ENCODE results near the gene RACK1.
"Not testable (repeated sequence)": the region's sequence is repeated elsewhere in the genome, so short reads cannot be mapped to it uniquely, and the experiment has no call there.

RACK1 gene

DNA sequence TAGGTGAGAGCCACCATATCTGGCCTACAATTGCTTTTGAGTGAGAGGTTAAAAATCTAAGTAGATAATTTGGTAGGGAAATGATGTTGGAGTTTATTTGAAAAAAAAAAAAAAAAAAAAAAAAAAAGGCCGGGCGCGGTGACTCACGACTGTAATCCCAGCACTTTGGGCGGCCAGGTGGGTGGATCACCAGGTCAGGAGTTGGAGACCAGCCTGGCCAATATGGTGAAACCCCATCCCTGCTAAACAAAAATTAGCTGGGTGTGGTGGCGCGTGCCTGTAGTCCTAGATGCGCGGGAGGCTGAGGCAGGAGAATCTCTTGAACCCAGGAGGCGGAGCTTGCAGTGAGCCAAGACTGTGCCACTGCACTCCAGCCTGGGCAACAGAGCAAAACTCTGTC is 29.5 kb downstream of the RACK1 start:
- DNase-seq (ENCODE audit: low spot score): not testable (repeated sequence)

DNA sequence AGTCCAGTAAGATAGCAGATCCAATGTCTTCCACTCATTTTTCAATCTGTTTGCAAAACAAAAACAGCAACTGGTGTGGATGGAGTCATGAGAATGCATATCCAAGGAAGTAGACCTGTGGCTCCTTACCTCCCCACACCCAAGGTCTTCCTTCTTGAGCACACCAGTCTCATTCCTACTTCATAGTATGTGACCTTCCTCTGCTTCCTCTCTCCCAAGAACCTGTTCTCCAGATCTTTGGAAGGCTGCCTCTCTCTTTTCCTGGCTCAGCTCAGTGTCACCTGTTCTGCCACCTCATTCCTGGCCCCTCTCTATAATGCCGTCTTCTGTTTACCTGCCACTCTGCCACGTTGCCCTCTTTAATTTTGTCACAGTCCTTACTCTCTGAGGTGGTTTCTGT is 30.8 kb downstream of the RACK1 start:
- DNase-seq (ENCODE audit: low spot score): no peak

DNA sequence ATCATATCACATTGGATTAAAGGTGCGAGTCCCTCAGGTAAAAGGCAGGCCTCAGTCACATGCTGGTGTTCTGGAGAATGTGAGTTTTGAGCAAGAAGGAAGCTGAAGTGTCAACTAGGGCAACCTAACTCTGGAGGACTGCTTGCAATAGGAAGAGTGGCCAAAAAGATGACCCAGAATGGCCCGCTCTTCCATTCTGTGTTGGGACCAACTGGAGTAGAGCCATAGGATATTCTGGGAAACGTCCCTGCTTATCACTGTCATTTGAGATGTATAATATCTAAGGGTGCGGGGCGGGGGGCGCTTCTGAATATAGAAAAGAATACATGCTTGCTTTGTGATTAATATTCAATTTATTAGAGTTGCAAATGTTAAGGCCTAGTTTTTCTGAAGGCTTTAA is 31.6 kb downstream of the RACK1 start:
- no peak for DNase-seq (ENCODE audit: low spot score)

DNA sequence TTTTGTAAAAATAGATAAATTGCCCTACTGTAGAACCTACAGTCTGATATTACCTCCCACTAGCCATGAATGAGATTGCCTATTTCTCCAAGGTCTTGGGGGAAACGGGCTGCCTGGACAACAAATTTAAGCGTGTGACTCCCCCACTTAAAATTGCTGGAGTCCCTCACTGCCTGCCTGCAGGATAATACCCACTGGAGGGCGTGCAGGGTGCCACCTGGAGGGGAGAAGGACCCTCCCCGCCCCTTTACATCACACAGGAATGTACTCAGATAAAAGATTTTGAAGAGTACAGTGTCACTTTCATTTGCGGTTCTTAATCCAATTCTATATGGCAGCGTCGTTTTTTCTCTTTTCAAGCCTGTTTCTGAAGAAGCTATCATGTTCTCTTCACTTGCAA is 32.5 kb downstream of the RACK1 start:
- DNase-seq (ENCODE audit: low spot score): no peak

DNA sequence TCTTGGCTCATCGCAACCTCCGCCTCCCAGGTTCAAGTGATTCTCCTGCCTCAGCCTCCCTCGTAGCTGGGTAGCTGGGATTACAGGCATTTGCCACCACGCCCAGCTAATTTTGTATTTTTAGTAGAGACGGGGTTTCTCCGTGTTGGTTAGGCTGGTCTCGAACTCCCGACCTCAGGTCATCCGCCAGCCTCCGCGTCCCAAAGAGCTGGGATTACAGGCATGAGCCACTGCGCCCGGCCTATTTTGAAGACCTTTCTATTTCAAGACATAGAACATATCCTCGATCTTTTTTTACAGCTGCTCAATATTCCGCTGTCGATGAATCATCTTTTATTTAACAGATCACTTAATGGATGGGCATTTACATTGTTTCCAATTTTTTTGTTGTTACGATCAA is 33.0 kb downstream of the RACK1 start:
- DNase-seq (ENCODE audit: low spot score): not testable (repeated sequence)

DNA sequence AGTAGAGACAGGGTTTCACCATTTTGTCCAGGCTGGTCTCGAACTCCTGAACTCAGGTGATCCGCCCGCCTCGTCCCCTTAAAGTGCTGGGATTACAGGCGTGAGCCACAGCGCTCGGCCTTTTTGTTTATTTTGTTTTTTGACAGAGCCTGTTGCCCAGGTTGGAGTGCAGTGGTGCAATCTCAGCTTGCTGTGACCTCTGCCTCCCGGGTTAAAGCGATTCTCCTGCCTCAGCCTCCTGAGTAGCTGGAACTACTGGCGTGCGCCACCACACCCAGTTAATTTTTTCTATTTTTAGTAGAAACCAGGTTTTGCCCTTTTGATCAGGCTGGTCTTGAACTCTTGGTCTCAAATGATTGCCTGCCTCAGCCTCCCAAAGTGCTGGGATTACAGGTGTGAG is 33.6 kb downstream of the RACK1 start:
- DNase-seq (ENCODE audit: low spot score): not testable (repeated sequence)

DNA sequence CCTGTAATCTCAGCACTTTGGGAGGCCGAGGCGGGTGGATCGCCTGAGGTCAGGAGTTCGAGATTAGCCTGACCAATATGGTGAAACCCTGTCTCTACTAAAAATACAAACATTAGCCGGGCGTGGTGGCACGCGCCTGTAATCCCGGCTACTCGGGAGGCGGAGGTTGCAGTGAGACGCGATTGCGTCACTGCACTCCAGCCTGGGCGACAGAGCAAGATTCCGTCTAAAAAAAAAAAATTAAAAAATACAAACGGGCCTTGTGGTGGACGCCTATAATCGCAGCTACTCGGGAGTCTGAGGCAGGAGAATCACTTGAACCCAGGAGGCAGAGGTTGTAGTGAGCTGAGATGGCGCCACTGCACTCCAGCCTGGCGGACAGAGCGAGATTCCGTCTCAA is 34.7 kb downstream of the RACK1 start:
- DNase-seq (ENCODE audit: low spot score): not testable (repeated sequence)

DNA sequence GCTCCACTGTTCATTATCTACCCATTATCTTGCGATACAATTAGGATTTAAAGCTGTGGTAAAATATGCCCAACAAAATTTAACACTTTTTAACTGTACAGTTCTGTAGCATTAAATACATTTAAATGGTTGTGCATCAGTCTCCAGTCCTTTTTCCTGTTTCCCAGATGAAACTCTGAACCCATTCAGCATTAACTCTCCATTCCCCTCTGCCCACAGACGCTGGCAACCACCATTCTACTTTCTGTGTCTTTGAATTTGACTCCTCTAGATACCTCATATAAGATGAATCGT is 35.8 kb downstream of the RACK1 start:
- DNase-seq (ENCODE audit: low spot score): no peak

DNA sequence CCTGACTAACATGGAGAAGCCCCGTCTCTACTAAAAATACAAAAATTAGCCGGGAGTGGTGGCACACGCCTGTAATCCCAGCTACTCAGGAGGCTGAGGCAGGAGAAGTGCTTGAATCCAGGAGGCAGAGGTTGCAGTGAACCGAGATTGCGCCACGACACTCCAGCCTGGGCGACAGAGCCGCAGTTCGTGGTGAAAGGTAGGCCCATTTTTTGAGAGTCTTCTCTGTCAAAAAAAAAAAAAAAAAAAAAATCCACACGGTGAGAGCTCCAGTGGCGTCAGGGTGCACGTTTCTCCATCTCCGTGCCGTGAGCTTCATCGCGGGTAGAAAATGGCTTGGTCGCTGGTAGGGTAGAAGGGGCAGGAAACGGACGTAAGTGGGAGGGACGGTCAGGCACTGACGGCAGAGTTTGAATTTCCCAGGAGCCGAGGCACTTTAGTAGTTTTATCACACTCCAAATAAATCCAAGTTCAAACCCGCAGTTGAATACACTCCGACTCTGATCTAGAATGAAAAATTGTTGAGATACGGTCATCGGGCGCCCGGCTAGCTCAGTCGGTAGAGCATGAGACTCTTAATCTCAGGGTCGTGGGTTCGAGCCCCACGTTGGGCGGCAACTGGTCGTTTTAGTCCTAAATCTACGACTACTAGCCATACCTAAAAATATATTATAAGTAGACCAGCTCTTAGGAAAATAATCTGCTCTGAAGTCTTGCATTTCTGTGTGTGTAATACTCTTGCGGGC is 36.3 kb downstream of the RACK1 start:
- peak; percentile 84 for DNase-seq (ENCODE audit: low spot score)

DNA sequence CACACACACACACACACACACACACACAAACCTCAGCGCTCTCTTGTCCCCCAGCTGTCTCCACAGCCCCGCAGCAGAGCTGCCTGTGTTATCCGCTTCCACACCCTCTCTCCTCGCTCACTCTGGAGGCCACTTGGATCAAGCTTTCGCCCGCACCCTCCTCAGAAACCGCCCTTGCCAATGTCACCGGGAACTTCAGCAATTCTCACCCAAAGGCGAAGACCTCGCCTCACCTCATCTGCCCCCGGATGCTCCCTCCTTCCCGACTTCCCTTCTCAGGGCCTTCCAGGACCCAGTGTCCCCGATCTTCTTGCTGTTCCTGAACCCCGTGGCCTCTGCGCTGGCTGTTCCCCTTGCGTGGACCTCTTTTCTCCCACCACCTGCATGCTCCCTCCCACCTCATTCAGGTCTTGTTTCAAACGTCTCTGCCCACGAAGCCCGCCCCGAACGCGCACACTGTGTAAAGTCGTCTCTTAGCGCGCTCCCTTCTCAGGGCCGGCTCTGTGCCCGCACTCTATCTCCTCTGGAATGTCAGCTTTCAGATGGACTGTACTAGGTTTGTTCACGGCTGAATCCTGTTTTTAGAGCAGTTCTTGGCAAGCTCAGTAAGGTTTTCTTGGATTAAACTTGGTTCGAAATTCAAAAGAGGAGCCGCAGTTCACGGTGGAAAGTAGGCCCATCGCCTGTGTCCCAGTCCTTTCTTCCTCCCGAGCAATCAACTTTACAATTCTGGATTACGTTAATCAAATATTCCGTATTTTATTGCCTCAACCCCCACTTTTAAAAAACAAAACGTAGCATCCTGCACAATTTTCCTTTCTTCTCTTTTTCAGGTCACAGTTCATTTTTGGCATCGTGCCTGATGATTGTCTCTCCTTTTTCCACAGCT is 37.7 kb downstream of the RACK1 start:
- DNase-seq (ENCODE audit: low spot score): no peak

DNA sequence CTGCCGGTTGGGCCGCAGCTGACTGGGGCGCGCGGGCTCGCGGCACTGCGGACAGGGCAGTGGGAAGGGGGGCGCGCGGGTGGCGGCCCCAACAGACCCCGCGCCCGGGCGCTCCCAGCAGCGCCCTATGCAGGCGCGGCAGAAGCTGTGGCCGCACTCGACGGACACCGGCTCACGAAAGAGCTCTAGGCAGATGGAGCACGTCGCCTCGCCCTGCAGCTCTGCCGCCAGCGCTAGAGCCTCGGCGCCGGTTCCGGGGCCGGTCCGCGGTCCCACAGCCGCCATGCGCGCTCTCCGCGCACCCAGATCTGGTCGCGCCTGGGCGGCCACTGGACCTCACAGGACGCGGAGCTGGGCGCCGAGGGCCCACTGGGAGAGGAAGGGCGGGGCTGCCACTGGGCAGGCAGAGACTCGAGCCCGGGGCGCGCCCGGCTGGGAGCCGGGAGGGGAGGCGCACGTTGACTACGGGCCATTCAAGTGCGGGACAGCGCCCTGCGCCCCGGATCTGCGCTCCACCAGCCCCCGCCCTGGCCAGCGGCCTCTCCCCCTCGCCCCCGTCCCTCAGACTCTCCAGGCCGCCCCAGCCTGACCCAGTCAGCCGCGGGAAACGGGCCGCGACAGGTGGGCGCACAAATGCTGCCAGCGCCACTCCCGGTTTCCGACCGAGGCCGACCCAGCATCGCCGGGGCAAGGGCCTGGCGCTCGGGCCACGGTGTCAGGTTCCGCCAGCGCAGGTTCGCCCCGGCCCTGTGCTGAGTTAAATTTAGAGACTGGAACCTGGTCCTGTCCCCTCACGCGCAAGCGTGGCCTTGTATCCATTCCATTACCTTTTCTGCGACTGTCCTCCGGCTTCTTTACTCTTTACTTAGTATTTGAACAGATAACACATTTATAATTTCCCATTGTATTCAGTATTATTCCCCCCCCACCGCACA is 38.6 kb downstream of the RACK1 start, which contains the start of gene TRIM7:
TSS of gene TRIM7 (minus strand) at position 371 of the 935 bp plus-strand sequence. CDS start at position 285, 86 bp downstream.
- no peak for DNase-seq (ENCODE audit: low spot score)

DNA sequence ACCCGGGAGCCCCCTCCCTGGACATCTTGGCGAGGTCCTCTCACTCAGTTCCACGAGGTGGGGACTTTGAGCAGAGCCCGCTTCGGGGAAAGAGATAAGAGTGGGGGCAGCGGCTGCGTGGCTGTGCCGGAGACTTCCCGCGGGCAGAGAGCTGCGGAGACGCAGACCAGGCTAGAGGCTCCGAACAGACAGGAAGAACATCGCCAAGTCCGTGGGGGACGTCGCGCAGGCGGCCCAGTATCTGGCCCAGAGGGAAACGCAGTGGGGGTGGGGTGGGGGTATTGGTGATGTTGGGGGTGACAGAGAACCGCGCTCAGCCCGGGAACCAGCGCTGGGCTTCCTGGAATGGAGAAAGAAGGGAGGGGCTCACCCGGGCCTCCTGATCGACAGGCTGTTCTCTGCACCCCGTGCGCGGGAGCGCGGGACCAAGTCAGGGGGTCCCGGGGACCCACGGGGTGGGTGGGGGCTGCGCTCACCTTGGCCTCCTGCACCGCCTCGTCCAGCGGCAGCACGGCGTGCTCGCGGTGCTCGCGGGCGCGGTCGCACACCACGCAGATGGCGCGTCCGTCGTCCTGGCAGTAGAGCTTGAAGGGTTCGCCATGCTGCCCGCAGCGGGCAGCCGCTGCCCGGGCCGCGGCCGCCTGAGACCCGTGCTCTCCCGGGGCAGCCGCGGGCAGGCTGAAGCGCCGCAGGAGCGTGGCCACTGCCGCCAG is 39.4 kb downstream of the RACK1 start:
- no peak for DNase-seq (ENCODE audit: low spot score)

DNA sequence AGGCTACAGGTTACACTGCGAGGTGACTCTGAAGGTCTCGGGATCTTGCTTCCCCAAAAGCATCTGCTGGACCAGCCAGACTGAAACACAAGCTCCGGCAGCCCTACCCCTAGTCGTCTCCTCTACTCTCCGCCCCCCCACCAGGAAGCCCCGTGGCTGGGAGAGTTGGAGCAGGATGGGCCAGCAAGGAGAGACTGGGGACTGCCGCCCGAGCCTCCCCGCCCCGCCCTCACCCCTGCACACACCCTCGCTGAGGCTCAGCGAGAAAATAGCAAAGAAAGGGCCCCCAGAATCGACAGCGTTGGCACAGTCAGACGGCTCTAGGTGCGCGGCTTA is 40.0 kb downstream of the RACK1 start:
- DNase-seq (ENCODE audit: low spot score): no peak

DNA sequence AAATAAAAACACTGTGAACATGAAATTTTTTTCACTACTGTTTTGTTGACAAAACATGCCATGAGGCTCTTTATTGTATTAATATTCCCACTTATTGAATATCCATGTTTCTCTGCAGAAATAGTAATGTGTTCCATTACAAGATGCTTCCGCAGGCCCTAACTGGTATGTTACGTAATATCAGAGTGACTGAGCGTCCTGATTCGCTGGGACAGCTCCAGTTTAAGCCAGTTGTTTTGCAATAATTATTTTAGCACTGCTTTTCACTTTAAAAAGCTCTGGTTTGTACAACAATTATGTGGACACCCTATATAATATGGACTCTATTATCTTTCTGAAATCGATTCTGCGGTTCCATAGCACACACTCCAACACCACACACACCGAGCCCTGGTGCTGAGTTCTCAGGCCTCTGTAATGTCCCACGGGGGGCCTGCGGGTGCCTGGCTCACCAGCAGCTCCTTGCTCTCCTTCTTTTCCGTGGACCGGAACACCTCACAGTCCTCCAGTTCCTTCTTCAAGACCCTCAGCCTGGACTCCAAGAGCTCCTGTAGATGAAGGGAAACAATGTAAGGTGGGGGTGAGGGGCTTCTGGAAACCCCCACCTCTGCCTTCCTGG is 40.5 kb downstream of the RACK1 start:
- DNase-seq (ENCODE audit: low spot score): no peak

DNA sequence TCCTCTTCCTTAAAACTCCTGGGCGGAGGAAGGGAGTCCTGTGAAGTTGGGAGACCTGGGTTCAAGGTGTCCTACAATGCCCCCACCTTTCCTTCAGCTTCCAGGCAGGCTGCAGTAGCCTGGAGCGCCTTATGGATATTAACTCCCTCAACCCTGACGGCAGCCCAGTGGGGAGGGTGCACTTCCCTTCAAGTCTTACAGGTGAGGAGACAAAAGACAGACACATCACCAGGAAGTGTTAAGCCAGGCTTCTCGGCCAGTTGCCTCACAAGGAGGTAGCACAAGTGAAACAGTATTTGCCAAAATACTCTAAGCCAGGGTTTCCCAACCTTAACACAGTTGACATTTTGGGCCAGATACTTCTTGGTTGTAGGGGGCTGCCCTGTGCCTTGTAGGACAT is 42.9 kb downstream of the RACK1 start:
- DNase-seq (ENCODE audit: low spot score): no peak

DNA sequence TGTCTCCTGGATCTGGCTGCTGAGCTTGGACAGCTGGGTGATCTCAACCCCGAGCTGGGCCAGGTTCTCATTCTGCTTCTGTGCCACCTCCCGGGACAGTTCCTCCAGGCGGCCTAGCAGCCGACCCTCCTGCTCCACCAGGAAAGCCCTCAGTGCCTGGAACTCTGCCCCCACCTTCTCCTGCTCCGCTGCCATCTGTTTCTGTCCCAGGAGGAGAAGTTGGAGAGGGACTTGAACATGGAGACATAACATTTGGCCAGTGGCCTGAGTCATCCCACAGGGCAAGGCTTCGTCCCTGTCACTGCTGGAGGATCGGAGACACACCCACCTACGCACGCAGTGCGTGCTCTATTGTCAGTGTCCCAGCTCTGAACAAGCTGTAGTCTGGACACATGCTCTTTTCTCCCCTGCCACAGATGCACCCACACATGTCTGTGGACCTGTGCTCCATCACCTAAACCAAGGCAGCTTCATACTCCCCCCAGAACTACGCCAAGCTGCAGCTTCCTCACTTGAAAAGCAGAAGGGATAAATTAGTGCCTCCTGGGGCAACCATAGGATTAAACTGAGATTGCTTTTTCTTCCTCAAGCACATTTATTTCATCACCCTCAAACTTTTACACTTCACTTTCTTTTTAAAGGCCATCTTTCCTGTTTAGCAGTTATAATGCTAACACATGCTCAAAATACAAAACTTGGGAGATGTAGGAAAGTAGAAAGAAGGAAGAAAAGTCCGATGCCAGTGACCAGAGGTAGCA is 43.6 kb downstream of the RACK1 start:
- DNase-seq (ENCODE audit: low spot score): no peak

DNA sequence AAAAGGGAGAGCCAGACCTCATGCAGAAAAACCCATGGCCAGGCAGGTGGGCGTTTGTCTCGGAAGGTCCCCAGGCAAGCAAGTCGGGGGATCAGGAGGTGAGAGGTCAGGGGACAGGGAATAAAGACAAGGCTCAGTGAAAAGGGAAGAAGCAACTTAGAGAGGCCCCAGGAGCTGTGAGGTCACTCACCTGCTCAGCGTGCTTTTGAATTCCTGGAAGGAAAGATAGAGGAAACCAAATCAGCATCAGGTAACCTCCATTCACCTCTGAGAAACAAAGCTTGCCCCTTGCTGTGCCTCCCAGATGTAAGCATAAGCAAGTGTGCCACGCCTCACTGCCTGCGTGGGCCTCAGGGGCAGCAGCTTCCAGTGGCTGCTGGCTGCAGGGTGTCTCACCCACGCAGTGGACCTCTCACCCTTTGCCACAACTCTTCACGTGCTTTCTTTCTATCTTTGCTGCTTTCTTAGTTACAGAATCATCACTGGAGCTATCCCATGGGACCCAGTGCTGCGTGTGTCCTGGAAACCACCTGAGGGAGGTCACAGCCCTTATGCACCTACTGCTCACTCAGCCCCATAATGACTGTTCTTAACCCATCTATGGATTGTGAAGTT is 44.7 kb downstream of the RACK1 start:
- DNase-seq (ENCODE audit: low spot score): no peak

DNA sequence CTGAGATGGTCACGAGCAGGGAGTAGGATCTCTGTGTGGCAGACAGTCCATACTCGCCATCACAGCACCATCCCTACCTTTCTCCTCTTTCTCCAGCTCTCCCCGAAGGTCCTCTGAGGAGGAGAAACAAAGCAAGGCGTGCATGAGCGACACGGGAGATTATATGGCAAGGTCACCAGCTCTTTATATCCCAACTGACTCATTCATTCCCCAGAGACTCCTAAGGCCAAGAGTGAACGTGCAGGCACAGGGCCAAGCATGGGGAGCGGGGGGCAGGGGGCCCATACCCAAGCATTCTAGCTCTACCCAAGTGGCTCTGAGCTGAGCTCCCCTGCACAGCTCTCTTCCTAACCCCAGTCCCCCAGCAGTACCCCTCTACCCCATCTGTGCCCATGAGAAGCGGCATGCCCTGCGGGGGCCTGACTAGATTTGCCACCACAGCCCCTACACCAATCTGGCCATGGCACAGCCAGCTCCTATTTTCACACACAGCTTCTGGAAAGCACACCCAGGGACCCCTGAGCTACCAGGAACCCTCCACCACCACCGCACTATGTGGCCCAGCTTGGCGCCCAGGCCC is 45.5 kb downstream of the RACK1 start:
- no peak for DNase-seq (ENCODE audit: low spot score)

DNA sequence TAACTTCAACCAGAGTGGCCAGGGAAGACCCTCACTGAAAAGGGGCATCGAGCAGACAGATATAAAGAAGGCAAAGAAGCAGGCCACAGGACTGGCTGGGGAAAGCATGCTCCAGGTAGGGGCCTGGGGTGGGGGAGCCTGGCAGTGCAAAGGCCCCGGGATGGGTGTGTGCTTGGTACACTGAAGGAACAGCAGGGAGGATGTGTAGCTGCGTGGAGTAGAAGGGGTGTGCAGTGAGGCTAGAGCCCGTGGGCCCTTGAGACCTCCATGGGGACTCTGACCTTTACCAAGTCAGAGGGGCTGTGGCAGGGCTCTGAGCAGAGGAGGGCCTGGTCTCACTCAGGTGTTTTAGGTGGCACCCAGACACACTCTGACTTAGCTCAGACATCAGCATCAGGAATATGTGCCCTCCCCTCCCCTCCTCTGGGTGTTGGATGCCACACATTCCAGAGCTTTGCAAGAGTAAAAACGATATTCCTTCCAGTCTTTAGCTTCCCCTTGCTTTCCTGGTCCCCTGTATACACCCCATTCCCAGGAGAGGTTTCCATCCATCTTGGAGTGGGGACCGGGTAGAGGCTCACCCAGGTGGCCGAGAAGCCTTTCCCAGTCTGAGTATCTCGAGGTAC is 46.3 kb downstream of the RACK1 start:
- DNase-seq (ENCODE audit: low spot score): no peak

Data from left forelimb (tissue), 1 donor.